ENCODE measurements around the gene LEO1.

LEO1 gene

GRCh38 chr15:52014616-52015015 lies 43.0 kb upstream of the LEO1 start:
- FAIRE-seq (no peak), DNase-seq (ENCODE audit: insufficient read length, low spot score) (no peak)
- TF ChIP-seq POLR2A (IDR thresholded peaks at IDR 0.05; ENCODE audit: low read depth, low read length) (no peak), POLR2AphosphoS5 (IDR thresholded peaks at IDR 0.05; ENCODE audit: low read depth, low read length) (no peak), SPI1 (IDR thresholded peaks at IDR 0.05; ENCODE audit: low read depth, low read length) (no peak), PAX5 (IDR thresholded peaks at IDR 0.05; ENCODE audit: insufficient read depth, low read length, severe bottlenecking) (no peak), POU2F2 (IDR thresholded peaks at IDR 0.05; ENCODE audit: low read depth, low read length) (no peak), TAF1 (IDR thresholded peaks at IDR 0.05; ENCODE audit: low read depth, low read length) (no peak)

GRCh38 chr15:52013151-52013791 lies 41.7 kb upstream of the LEO1 start:
- TF ChIP-seq PAX5 (IDR thresholded peaks at IDR 0.05; ENCODE audit: insufficient read depth, low read length, severe bottlenecking) (no peak), POLR2AphosphoS5 (IDR thresholded peaks at IDR 0.05; ENCODE audit: low read depth, low read length) (no peak), POU2F2 (IDR thresholded peaks at IDR 0.05; ENCODE audit: low read depth, low read length) (no peak), POLR2A (IDR thresholded peaks at IDR 0.05; ENCODE audit: low read depth, low read length) (no peak), TAF1 (IDR thresholded peaks at IDR 0.05; ENCODE audit: low read depth, low read length) (no peak), SPI1 (IDR thresholded peaks at IDR 0.05; ENCODE audit: low read depth, low read length) (peak; percentile 84)
- DNase-seq (ENCODE audit: insufficient read length, low spot score) (no peak), FAIRE-seq (no peak)

GRCh38 chr15:52012210-52012609 lies 40.6 kb upstream of the LEO1 start:
- no peak for TF ChIP-seq POLR2AphosphoS5 (IDR thresholded peaks at IDR 0.05; ENCODE audit: low read depth, low read length)
- TF ChIP-seq POLR2A (IDR thresholded peaks at IDR 0.05; ENCODE audit: low read depth, low read length), result no peak
- no peak for TF ChIP-seq SPI1 (IDR thresholded peaks at IDR 0.05; ENCODE audit: low read depth, low read length)
- TF ChIP-seq POU2F2 (IDR thresholded peaks at IDR 0.05; ENCODE audit: low read depth, low read length), result no peak
- TF ChIP-seq PAX5 (IDR thresholded peaks at IDR 0.05; ENCODE audit: insufficient read depth, low read length, severe bottlenecking), result no peak
- no peak for TF ChIP-seq TAF1 (IDR thresholded peaks at IDR 0.05; ENCODE audit: low read depth, low read length)
- DNase-seq (ENCODE audit: insufficient read length, low spot score) (no peak), FAIRE-seq (no peak)

- DNase-seq (ENCODE audit: insufficient read length, low spot score), result no peak
- FAIRE-seq, result no peak
- TF ChIP-seq TAF1 (IDR thresholded peaks at IDR 0.05; ENCODE audit: low read depth, low read length) (no peak), SPI1 (IDR thresholded peaks at IDR 0.05; ENCODE audit: low read depth, low read length) (no peak), POU2F2 (IDR thresholded peaks at IDR 0.05; ENCODE audit: low read depth, low read length) (no peak), POLR2A (IDR thresholded peaks at IDR 0.05; ENCODE audit: low read depth, low read length) (no peak), POLR2AphosphoS5 (IDR thresholded peaks at IDR 0.05; ENCODE audit: low read depth, low read length) (no peak), PAX5 (IDR thresholded peaks at IDR 0.05; ENCODE audit: insufficient read depth, low read length, severe bottlenecking) (no peak)
Observed at GRCh38 chr15:52011711-52012144, 40.1 kb upstream of the LEO1 start.

- FAIRE-seq, result peak; percentile 45
- TF ChIP-seq PAX5 (IDR thresholded peaks at IDR 0.05; ENCODE audit: insufficient read depth, low read length, severe bottlenecking) (no peak), POU2F2 (IDR thresholded peaks at IDR 0.05; ENCODE audit: low read depth, low read length) (no peak), POLR2AphosphoS5 (IDR thresholded peaks at IDR 0.05; ENCODE audit: low read depth, low read length) (no peak), SPI1 (IDR thresholded peaks at IDR 0.05; ENCODE audit: low read depth, low read length) (no peak), POLR2A (IDR thresholded peaks at IDR 0.05; ENCODE audit: low read depth, low read length) (no peak), TAF1 (IDR thresholded peaks at IDR 0.05; ENCODE audit: low read depth, low read length) (no peak)
- DNase-seq (ENCODE audit: insufficient read length, low spot score), result no peak
Observed at GRCh38 chr15:52010633-52011595, 39.3 kb upstream of the LEO1 start.

GRCh38 chr15:52008698-52009434 lies 37.3 kb upstream of the LEO1 start:
- no peak for TF ChIP-seq PAX5 (IDR thresholded peaks at IDR 0.05; ENCODE audit: insufficient read depth, low read length, severe bottlenecking)
- peak; percentile 88 for TF ChIP-seq SPI1 (IDR thresholded peaks at IDR 0.05; ENCODE audit: low read depth, low read length)
- TF ChIP-seq POU2F2 (IDR thresholded peaks at IDR 0.05; ENCODE audit: low read depth, low read length), result no peak; the same call in 1 of the 2 replicates
- DNase-seq (ENCODE audit: insufficient read length, low spot score), result no peak
- FAIRE-seq, result peak; percentile 87

GRCh38 chr15:52008359-52008697 lies 36.8 kb upstream of the LEO1 start:
- FAIRE-seq (peak; percentile 50), DNase-seq (ENCODE audit: insufficient read length, low spot score) (no peak)
- TF ChIP-seq SPI1 (IDR thresholded peaks at IDR 0.05; ENCODE audit: low read depth, low read length) (no peak), PAX5 (IDR thresholded peaks at IDR 0.05; ENCODE audit: insufficient read depth, low read length, severe bottlenecking) (no peak), POU2F2 (IDR thresholded peaks at IDR 0.05; ENCODE audit: low read depth, low read length) (no peak), TAF1 (IDR thresholded peaks at IDR 0.05; ENCODE audit: low read depth, low read length) (no peak), POLR2A (IDR thresholded peaks at IDR 0.05; ENCODE audit: low read depth, low read length) (no peak), POLR2AphosphoS5 (IDR thresholded peaks at IDR 0.05; ENCODE audit: low read depth, low read length) (no peak)

GRCh38 chr15:52006702-52007340 lies 35.2 kb upstream of the LEO1 start:
- TF ChIP-seq POLR2A (IDR thresholded peaks at IDR 0.05; ENCODE audit: low read depth, low read length), result no peak
- TF ChIP-seq PAX5 (IDR thresholded peaks at IDR 0.05; ENCODE audit: insufficient read depth, low read length, severe bottlenecking), result no peak
- no peak for TF ChIP-seq POU2F2 (IDR thresholded peaks at IDR 0.05; ENCODE audit: low read depth, low read length)
- TF ChIP-seq POLR2AphosphoS5 (IDR thresholded peaks at IDR 0.05; ENCODE audit: low read depth, low read length), result 0 out of 2 replicates have a peak, but pooled peaks have one; percentile 15
- TF ChIP-seq SPI1 (IDR thresholded peaks at IDR 0.05; ENCODE audit: low read depth, low read length), result peak; percentile 63
- TF ChIP-seq TAF1 (IDR thresholded peaks at IDR 0.05; ENCODE audit: low read depth, low read length), result no peak
- no peak for FAIRE-seq
- no peak for DNase-seq (ENCODE audit: insufficient read length, low spot score)
